Parathyroid adenoma (tissue), 2 donors: ENCODE data around the gene COL4A1.

ENCODE experiments used
- H2AFZ ChIP-seq: fragments of 300-600 bp; sonication (generic); one replicate; pipeline ENCODE4 v1.7.0; 2017; ENCODE audit warnings: antibody characterized with exemption, mild to moderate bottlenecking
- H3K27ac ChIP-seq: fragments of 300-600 bp; sonication (generic); one replicate; pipeline ENCODE4 v1.7.0; 2017
- H3K27me3 ChIP-seq: fragments of 300-600 bp; sonication (generic); one replicate; pipeline ENCODE4 v1.7.0; 2017; ENCODE audit warnings: low read length; ENCODE audit not compliant: control insufficient read depth, insufficient read depth
- H3K36me3 ChIP-seq: fragments of 300-600 bp; sonication (generic); one replicate; pipeline ENCODE4 v1.7.0; 2017; ENCODE audit warnings: low read length; ENCODE audit not compliant: control insufficient read depth, insufficient read depth
- H3K4me1 ChIP-seq: fragments of 300-600 bp; sonication (generic); one replicate; pipeline ENCODE4 v1.7.0; 2017; ENCODE audit warnings: control low read depth
- H3K4me2 ChIP-seq: fragments of 300-600 bp; sonication (generic); one replicate; pipeline ENCODE4 v1.7.0; 2017; ENCODE audit warnings: low read length
- H3K4me3 ChIP-seq: fragments of 300-600 bp; sonication (generic); one replicate; pipeline ENCODE4 v1.7.0; 2017; ENCODE audit warnings: low read depth, low read length
- H3K79me2 ChIP-seq: fragments of 300-600 bp; sonication (generic); one replicate; pipeline ENCODE4 v1.7.0; 2017; ENCODE audit warnings: control low read depth
- H3K9ac ChIP-seq: fragments of 300-600 bp; sonication (generic); one replicate; pipeline ENCODE4 v1.7.0; 2017; ENCODE audit warnings: mild to moderate bottlenecking
- H3K9me3 ChIP-seq: fragments of 300-600 bp; sonication (generic); one replicate; pipeline ENCODE4 v1.7.0; 2017; ENCODE audit warnings: low read length; ENCODE audit not compliant: control insufficient read depth
- TF ChIP-seq, protein P1 (sequence below): fragments of 300-600 bp; sonication (generic); IDR thresholded peaks from one replicate; pipeline ENCODE4 v1.7.0; 2017; ENCODE audit warnings: antibody characterized with exemption, mild to moderate bottlenecking
- donor health status: primary hyperparathyroidism.

Gene COL4A1

DNA sequence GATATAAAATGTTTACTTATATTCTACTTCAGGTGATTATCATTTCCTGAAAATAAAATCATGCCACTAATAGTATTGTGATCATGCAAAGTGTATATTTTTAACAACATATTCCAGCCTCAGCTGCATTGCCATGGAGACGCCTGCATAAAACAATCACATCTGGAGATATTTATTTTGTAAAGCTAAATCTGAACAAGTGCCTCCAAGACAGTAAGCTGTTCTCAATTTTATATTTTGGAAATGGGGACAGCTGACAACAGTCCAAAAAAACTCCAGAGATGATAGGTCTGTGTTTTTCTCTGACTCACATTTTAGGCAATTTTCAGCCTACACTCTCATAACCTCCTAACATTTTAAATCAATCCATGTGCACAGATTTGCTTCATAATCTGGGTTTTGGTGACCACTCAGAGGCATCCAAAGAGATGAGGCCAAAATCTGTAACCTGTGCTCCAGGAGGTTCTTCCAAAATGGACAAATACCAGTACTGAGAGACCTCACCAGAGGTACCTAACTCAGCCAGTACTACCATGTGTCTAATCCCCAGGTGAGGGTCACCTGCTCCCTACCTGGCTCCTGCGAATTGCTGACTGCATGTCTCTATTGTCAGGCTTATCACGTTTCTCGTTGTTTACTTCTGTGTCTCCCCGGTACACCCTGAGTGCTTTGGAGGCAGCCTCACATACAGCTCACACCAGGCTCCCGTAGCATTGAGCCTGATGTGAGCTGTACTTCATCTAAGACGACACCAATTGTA is 62.7 kb downstream of the COL4A1 start:
- Histone ChIP-seq H3K27ac (peak overlapping the region; percentile 39), H3K9ac (no peak overlapping the region), H2AFZ (no peak overlapping the region), H3K9me3 (no peaks in the 10 kb centered on the region), H3K36me3 (no peaks in the 10 kb centered on the region), H3K27me3 (no peaks in the 10 kb centered on the region), H3K4me1 (no peaks in the 10 kb centered on the region), H3K79me2 (no peaks in the 10 kb centered on the region), H3K4me2 (no peak overlapping the region), H3K4me3 (no peak overlapping the region)
- TF ChIP-seq, protein P1, sequence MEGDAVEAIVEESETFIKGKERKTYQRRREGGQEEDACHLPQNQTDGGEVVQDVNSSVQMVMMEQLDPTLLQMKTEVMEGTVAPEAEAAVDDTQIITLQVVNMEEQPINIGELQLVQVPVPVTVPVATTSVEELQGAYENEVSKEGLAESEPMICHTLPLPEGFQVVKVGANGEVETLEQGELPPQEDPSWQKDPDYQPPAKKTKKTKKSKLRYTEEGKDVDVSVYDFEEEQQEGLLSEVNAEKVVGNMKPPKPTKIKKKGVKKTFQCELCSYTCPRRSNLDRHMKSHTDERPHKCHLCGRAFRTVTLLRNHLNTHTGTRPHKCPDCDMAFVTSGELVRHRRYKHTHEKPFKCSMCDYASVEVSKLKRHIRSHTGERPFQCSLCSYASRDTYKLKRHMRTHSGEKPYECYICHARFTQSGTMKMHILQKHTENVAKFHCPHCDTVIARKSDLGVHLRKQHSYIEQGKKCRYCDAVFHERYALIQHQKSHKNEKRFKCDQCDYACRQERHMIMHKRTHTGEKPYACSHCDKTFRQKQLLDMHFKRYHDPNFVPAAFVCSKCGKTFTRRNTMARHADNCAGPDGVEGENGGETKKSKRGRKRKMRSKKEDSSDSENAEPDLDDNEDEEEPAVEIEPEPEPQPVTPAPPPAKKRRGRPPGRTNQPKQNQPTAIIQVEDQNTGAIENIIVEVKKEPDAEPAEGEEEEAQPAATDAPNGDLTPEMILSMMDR: no peak

DNA sequence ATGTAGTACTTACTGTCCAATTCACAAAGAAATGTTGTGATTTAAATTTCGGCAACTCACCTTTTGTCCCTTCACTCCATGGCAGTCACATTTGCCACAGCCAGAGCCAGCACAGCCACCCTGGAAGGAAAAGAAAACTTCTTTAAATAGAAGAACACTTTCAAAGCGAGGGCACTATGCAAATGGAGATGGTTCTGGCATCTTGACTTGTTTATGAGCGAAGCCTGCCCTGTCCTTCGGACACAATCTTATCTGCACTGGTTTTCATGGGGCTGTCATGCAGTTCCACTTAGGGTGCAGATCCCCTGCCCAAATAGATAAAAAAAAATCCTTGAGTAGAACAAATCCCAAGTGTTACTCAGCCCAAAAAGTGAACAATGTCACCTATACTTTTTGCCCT is 64.3 kb downstream of the COL4A1 start:
- Histone ChIP-seq H3K4me3 (no peak overlapping the region), H3K79me2 (no peaks in the 10 kb centered on the region), H2AFZ (no peak overlapping the region), H3K36me3 (no peaks in the 10 kb centered on the region), H3K27ac (no peak overlapping the region), H3K4me1 (no peaks in the 10 kb centered on the region), H3K4me2 (no peak overlapping the region), H3K9me3 (no peaks in the 10 kb centered on the region), H3K9ac (no peak overlapping the region), H3K27me3 (no peaks in the 10 kb centered on the region)
- TF ChIP-seq, protein P1: no peak

DNA sequence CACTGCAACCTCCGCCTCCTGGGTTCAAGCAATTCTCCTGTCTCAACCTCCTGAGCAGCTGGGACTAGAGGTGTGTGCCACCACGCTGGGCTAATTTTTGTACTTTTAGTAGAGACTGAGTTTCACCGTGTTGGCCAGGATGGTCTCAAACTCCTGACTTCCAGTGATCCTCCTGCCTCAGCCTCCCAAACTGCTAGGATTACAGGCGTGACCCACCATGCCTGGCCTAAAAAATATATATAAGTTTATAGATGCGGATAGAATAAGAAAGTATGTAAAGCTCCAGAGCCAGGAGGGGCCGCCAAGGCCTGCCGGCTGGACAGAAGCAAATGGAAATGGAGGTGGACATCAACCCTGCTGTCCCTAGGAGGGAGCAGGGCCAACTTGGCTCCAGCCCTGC is 66.0 kb downstream of the COL4A1 start:
- Histone ChIP-seq H3K36me3 (no peaks in the 10 kb centered on the region), H3K79me2 (no peaks in the 10 kb centered on the region), H3K27me3 (no peaks in the 10 kb centered on the region), H3K9me3 (no peaks in the 10 kb centered on the region), H3K27ac (no peak overlapping the region), H3K4me1 (no peaks in the 10 kb centered on the region), H3K4me3 (no peak overlapping the region), H3K4me2 (no peak overlapping the region), H2AFZ (no peak overlapping the region), H3K9ac (no peak overlapping the region)
- TF ChIP-seq, protein P1: no peak

DNA sequence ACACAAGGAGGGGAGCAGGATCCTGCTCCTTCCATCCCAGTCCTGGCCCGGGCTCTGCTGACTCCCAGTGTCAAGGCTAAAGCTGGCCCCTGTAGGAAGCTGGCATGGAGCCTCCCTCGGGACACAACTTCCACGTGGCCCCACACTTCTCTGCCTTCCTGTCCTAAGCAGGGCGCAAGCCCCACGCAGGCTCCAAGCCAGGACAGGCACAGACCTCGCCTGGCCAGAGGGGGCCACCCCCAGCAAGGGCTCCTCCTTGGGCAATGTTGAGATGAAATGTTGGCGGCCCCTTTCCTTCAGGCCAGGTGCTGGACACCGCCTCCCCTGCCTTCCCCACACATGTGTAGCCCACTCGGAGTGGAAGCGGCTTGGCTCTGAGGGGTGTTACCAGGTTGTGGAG is 66.6 kb downstream of the COL4A1 start:
- no peak overlapping the region for H3K9ac ChIP-seq
- H3K27ac ChIP-seq: no peak overlapping the region
- H2AFZ ChIP-seq: no peak overlapping the region
- no peaks in the 10 kb centered on the region for H3K36me3 ChIP-seq
- no peaks in the 10 kb centered on the region for H3K79me2 ChIP-seq
- no peaks in the 10 kb centered on the region for H3K27me3 ChIP-seq
- no peaks in the 10 kb centered on the region for H3K9me3 ChIP-seq
- no peak overlapping the region for H3K4me3 ChIP-seq
- no peaks in the 10 kb centered on the region for H3K4me1 ChIP-seq
- TF ChIP-seq, protein P1: no peak
- no peak overlapping the region for H3K4me2 ChIP-seq
